Measurements from ENCODE around the gene ZBED4. TPM values are rescaled to one million over a fixed set of nuclear protein-coding genes. Genes with fewer than 3 reads are reported as not detected.

The ZBED4 gene
- total RNA-seq, 1 experiment from 2014 or later, result 29.2 TPM

GRCh38 chr22:49906799-49907290 lies 53.2 kb downstream of the ZBED4 start (continued):
- no peak for TF ChIP-seq ZNF281 (CRISPR knock-in tag; IDR thresholded peaks at IDR 0.05)
- no peak for TF ChIP-seq ARID4B (CRISPR knock-in tag; IDR thresholded peaks at IDR 0.05; ENCODE audit: borderline replicate concordance)
- no peak for TF ChIP-seq ZNF423 (CRISPR knock-in tag; IDR thresholded peaks at IDR 0.05)
- TF ChIP-seq STAT6 (CRISPR knock-in tag; conservative IDR thresholded peaks at IDR 0.05; ENCODE audit: low read depth), result no peak
- no peak for TF ChIP-seq FOXP4 (CRISPR knock-in tag; IDR thresholded peaks at IDR 0.05)
- TF ChIP-seq MLX (CRISPR knock-in tag; IDR thresholded peaks at IDR 0.05), result no peak
- no peak for TF ChIP-seq CREB1 (CRISPR knock-in tag; IDR thresholded peaks at IDR 0.05)
- no peak for TF ChIP-seq ZMAT4 (CRISPR knock-in tag; IDR thresholded peaks at IDR 0.05)
- no peak for TF ChIP-seq E2F4 (CRISPR knock-in tag; IDR thresholded peaks at IDR 0.05; ENCODE audit: borderline replicate concordance, low read depth)
- TF ChIP-seq ZNF396 (CRISPR knock-in tag; IDR thresholded peaks at IDR 0.05; ENCODE audit: borderline replicate concordance), result no peak

GRCh38 chr22:49907807-49908206 lies 54.2 kb downstream of the ZBED4 start:
- Mint-ChIP-seq H3K36me3 (peaks cover 23% of the 10 kb centered on the region), H3K27me3 (ENCODE audit: low read depth) (no peaks in the 10 kb centered on the region), H3K4me3 (no peak overlapping the region), H3K27ac (peak overlapping the region; percentile 44; the same call in 1 of the 2 replicates), H3K4me1 (no peaks in the 10 kb centered on the region), H3K9me3 (no peaks in the 10 kb centered on the region)
- CTCF ChIA-PET, result no interaction called here
- DNase-seq (ENCODE audit: low spot score) (no peak), ATAC-seq (no peak)
- POLR2A ChIA-PET, result no interaction called here
- no peak for TF ChIP-seq ZNF396 (CRISPR knock-in tag; IDR thresholded peaks at IDR 0.05; ENCODE audit: borderline replicate concordance)
- TF ChIP-seq HMGA2 (CRISPR knock-in tag; IDR thresholded peaks at IDR 0.05), result no peak
- no peak for TF ChIP-seq AR (CRISPR knock-in tag; IDR thresholded peaks at IDR 0.05)
- TF ChIP-seq ARID4B (CRISPR knock-in tag; IDR thresholded peaks at IDR 0.05; ENCODE audit: borderline replicate concordance), result no peak
